B cell (primary cell): ENCODE results near the gene MCM3AP. TPM values are rescaled to one million over a fixed set of nuclear protein-coding genes. Genes with fewer than 3 reads are reported as not detected.
A peak's percentile ranks its signal among the peaks of the same experiment; 100 is the strongest.

ENCODE experiments used
- ATAC-seq: fragments of 200-7000 bp; cut with Tn5 transposase; one replicate; pipeline ENCODE4 v1.10.0; 2021; ENCODE audit warnings: low read depth, mild to moderate bottlenecking, moderate number of reproducible peaks, moderate library complexity
- CTCF ChIA-PET: fragments of 350-600 bp; sonication (Branson Sonifier 250); formaldehyde crosslinking; loops from one replicate; lab custom pipeline; 2021; ENCODE audit warnings: antibody characterized with exemption, inconsistent platforms; lab: Charles Lee
- POLR2A ChIA-PET: fragments of 350-600 bp; sonication (Branson Sonifier 250); formaldehyde crosslinking; loops from one replicate; lab custom pipeline; 2021; ENCODE audit warnings: antibody characterized with exemption; lab: Charles Lee
- DNase-seq: peaks from one replicate; pipeline ENCODE4 v3.0.0; 2013
- H2AFZ ChIP-seq: 2 replicates; pipeline ENCODE4 v1.6.1; 2012; ENCODE audit warnings: mild to moderate bottlenecking, low read depth, low read length; ENCODE audit not compliant: insufficient read depth, poor library complexity, severe bottlenecking
- H3K27ac ChIP-seq, 2 donors: 1 replicate in 1 of 2; 2 replicates in 1 of 2; pipeline ENCODE4 v1.5.1; 2012 to 2013; ENCODE audit warnings: low read length in 2 of 2, mild to moderate bottlenecking in 2 of 2, moderate library complexity in 1 of 2
- H3K27me3 ChIP-seq, 4 experiments: fragments of 200-600 bp in 1 of 4; sonication (generic) in 1 of 4; replicated peaks in 1 of 4; 1 replicate in 2 of 4; 2 replicates in 2 of 4; pipeline versions ENCODE4 v1.6.1 to v1.7.0; 2013 to 2016; ENCODE audit warnings: low read length in 3 of 4, mild to moderate bottlenecking in 2 of 4, mixed read lengths in 1 of 4, moderate library complexity in 1 of 4; ENCODE audit not compliant: insufficient read depth in 4 of 4, control insufficient read depth in 3 of 4; ENCODE audit errors: control extremely low read depth in 1 of 4
- H3K36me3 ChIP-seq, 2 experiments: replicated peaks in 1 of 2; 1 replicate in 1 of 2; 2 replicates in 1 of 2; pipeline versions ENCODE4 v1.6.1 to v1.7.1; 2013; ENCODE audit warnings: low read length in 1 of 2; ENCODE audit not compliant: insufficient read depth in 2 of 2, control insufficient read depth in 1 of 2; ENCODE audit errors: control extremely low read depth in 1 of 2, extremely low read depth in 1 of 2
- H3K4me1 ChIP-seq, 2 donors: fragments of 200-600 bp in 1 of 2; sonication (generic) in 1 of 2; 1 replicate in 1 of 2; 2 replicates in 1 of 2; pipeline versions ENCODE4 v1.5.1 to v1.6.1; 2013 to 2017; ENCODE audit warnings: low read length in 2 of 2; ENCODE audit not compliant: control insufficient read depth in 2 of 2, insufficient read depth in 2 of 2
- H3K4me2 ChIP-seq: replicated peaks from 2 replicates; pipeline ENCODE3; 2012; ENCODE audit warnings: mild to moderate bottlenecking, low read depth, low read length; ENCODE audit not compliant: poor library complexity, severe bottlenecking
- H3K4me3 ChIP-seq, 5 experiments: fragments of 200-600 bp in 1 of 5; sonication (generic) in 1 of 5; 1 replicate in 3 of 5; 2 replicates in 2 of 5; pipeline versions ENCODE4 v1.5.1 to v1.7.0; 2011 to 2016; ENCODE audit warnings: low read length in 4 of 5, mild to moderate bottlenecking in 4 of 5, low read depth in 2 of 5, control low read depth in 1 of 5, moderate library complexity in 1 of 5; ENCODE audit not compliant: insufficient read depth in 1 of 5; ENCODE audit errors: control extremely low read depth in 1 of 5, extremely low read depth in 1 of 5
- H3K79me2 ChIP-seq: fragments of 200-600 bp; sonication (generic); one replicate; pipeline ENCODE4 v1.6.0; 2016; ENCODE audit warnings: low read length; ENCODE audit not compliant: control insufficient read depth, insufficient read depth
- H3K9ac ChIP-seq: fragments of 200-600 bp; sonication (generic); 2 replicates; pipeline ENCODE4 v1.6.1; 2017; ENCODE audit warnings: mild to moderate bottlenecking, low read length, moderate library complexity
- H3K9me3 ChIP-seq, 3 donors: one replicate each; pipeline versions ENCODE4 v1.6.1 to v1.7.1; 2013; ENCODE audit warnings: low read length in 2 of 3; ENCODE audit not compliant: control insufficient read depth in 2 of 3, insufficient read depth in 1 of 3; ENCODE audit errors: control extremely low read depth in 1 of 3
- H4K20me1 ChIP-seq: 2 replicates; pipeline ENCODE4 v1.6.0; 2012; ENCODE audit warnings: mild to moderate bottlenecking, low read length; ENCODE audit not compliant: insufficient read depth, control insufficient read depth, poor library complexity, severe bottlenecking
- H3K27ac Mint-ChIP-seq: one replicate; pipeline ENCODE4 v1.8.0; 2021; ENCODE audit warnings: mixed read lengths
- H3K27me3 Mint-ChIP-seq: one replicate; pipeline ENCODE4 v1.8.0; 2021; ENCODE audit warnings: mixed read lengths
- H3K4me1 Mint-ChIP-seq: one replicate; pipeline ENCODE4 v1.8.0; 2021; ENCODE audit warnings: mixed read lengths
- H3K4me3 Mint-ChIP-seq: one replicate; pipeline ENCODE4 v1.8.0; 2021; ENCODE audit warnings: mixed read lengths
- H3K9me3 Mint-ChIP-seq: one replicate; pipeline ENCODE4 v1.8.0; 2022; ENCODE audit warnings: mixed read lengths; ENCODE audit not compliant: insufficient read depth
- CTCF ChIP-seq: fragments of 200-600 bp; IDR thresholded peaks from one replicate; pipeline ENCODE4 v1.8.0; 2022; ENCODE audit warnings: antibody characterized with exemption, mild to moderate bottlenecking
- EZH2 ChIP-seq: IDR thresholded peaks from 2 replicates; pipeline ENCODE4 v1.6.1; 2012; ENCODE audit warnings: borderline replicate concordance, low read depth, mild to moderate bottlenecking, moderate library complexity, low read length; ENCODE audit not compliant: insufficient read depth, poor library complexity, severe bottlenecking
- WGBS: methylation state at CpG from one replicate; pipeline ENCODE4 v1.1.5; 2013; ENCODE audit warnings: missing lambda C conversion rate; ENCODE audit not compliant: insufficient coverage; 5-methylcytosine and 5-hydroxymethylcytosine counted together
- intact Hi-C: fragments of 100-400 bp; cut with micrococcal nuclease; formaldehyde crosslinking; loops from one replicate; pipeline ENCODE4 v1.10.0; 2022
- polyA plus RNA-seq: library from polyadenylated mRNA; depleted of rRNA; stranded (reverse); fragments of >200 nt; gene quantifications from 2 replicates; pipeline ENCODE4 v1.2.3, GENCODE V29; 2012
- total RNA-seq, 2 donors: library from RNA; stranded (reverse); fragments of 120-200 nt in 1 of 2; gene quantifications; 1 replicate in 1 of 2; 2 replicates in 1 of 2; pipeline versions ENCODE4 v1.2.3 to v1.2.4, GENCODE V29; 2013 to 2022

The MCM3AP gene
- total and polyA plus RNA-seq, 2 donors (not counting 1 experiment from before 2014, with no cell fraction given): 61.7 to 180 TPM

- ATAC-seq (no peak), DNase-seq (no peak)
- H3K36me3 ChIP-seq: peaks cover 0 to 33% of the 10 kb centered on the region in 2 experiments
- no peaks in the 10 kb centered on the region for H3K27me3 Mint-ChIP-seq
- TF ChIP-seq EZH2: no peak
- TF ChIP-seq CTCF: no peak
- H3K4me3 Mint-ChIP-seq: peak overlapping the region; percentile 44
- H3K79me2 ChIP-seq: peaks cover 65% of the 10 kb centered on the region
- POLR2A ChIA-PET: no interaction called here
- H2AFZ ChIP-seq: no peak overlapping the region
- H3K4me2 ChIP-seq: peak overlapping the region; percentile 84
- H3K27ac ChIP-seq: no peak overlapping the region
- peaks cover 29 to 43% of the 10 kb centered on the region in 2 donors for H3K4me1 ChIP-seq
- no peaks in the 10 kb centered on the region for H3K9me3 Mint-ChIP-seq
- H3K4me3 ChIP-seq: no peak overlapping the region
- H3K27ac Mint-ChIP-seq: peak overlapping the region; percentile 43
- no peak overlapping the region for H3K9ac ChIP-seq
- H3K27me3 ChIP-seq: no peaks in the 10 kb centered on the region
- H4K20me1 ChIP-seq: peaks cover 57% of the 10 kb centered on the region
- H3K4me1 Mint-ChIP-seq: peaks cover 41% of the 10 kb centered on the region
- CTCF ChIA-PET: interaction anchor here (1.2 to 3.0 kb wide), 3 partner anchors 41 to 141 kb away, joined by 4 to 17 read pairs (median 5); a partner anchor contains a TSS
- no peaks in the 10 kb centered on the region for H3K9me3 ChIP-seq
- intact Hi-C loops: no loop called here
- WGBS: 57% methylated on average over 13 of the region's 15 CpGs
Measured at GRCh38 chr21:46284077-46284644, 1.2 kb downstream of the MCM3AP start.

GRCh38 chr21:46274797-46275390 lies 10.5 kb downstream of the MCM3AP start:
- H3K27ac Mint-ChIP-seq: no peak overlapping the region
- POLR2A ChIA-PET: no interaction called here
- no peaks in the 10 kb centered on the region for H3K27me3 ChIP-seq

More at GRCh38 chr21:46274797-46275390, 10.5 kb downstream of the MCM3AP start:
- H3K9me3 Mint-ChIP-seq: no peaks in the 10 kb centered on the region
- CTCF ChIA-PET: no interaction called here
- H3K4me3 Mint-ChIP-seq: no peak overlapping the region
- Histone ChIP-seq H3K36me3 (peaks cover 25 to 84% of the 10 kb centered on the region in 2 experiments), H3K4me1 (no peaks in the 10 kb centered on the region), H3K4me2 (no peak overlapping the region), H3K79me2 (peaks cover 14% of the 10 kb centered on the region), H3K4me3 (no peak overlapping the region), H3K27ac (no peak overlapping the region), H3K9me3 (no peaks in the 10 kb centered on the region), H3K9ac (no peak overlapping the region), H2AFZ (no peak overlapping the region), H4K20me1 (peaks cover 20% of the 10 kb centered on the region)
- DNase-seq (no peak), ATAC-seq (no peak)
- no peaks in the 10 kb centered on the region for H3K27me3 Mint-ChIP-seq
- no peak for TF ChIP-seq CTCF
- no peak for TF ChIP-seq EZH2
- WGBS: 100% methylated on average over 6 of the region's 11 CpGs
- intact Hi-C loops: no loop called here
- no peaks in the 10 kb centered on the region for H3K4me1 Mint-ChIP-seq
